GM20000 (cell line): ENCODE data around the gene UPK2.
A peak's percentile ranks its signal among the peaks of the same experiment; 100 is the strongest.
"Not testable (repeated sequence)": the region's sequence is repeated elsewhere in the genome, so short reads cannot be mapped to it uniquely, and the experiment has no call there.

Source experiments
- DNase-seq: peaks from one replicate; pipeline ENCODE4 v3.0.0; 2012; ENCODE audit warnings: low spot score
- CTCF ChIP-seq: IDR thresholded peaks from 2 replicates; pipeline ENCODE4 v1.5.1; 2012; ENCODE audit warnings: mild to moderate bottlenecking, control low read depth; ENCODE audit errors: extremely low read depth, missing control alignments

UPK2 gene

GRCh38 chr11:118971646-118972045, 15.5 kb downstream of the UPK2 start, which contains the start of gene FOXR1:
Gene FOXR1 (plus strand): TSS chr11:118971761. CDS start chr11:118971932, 171 bp downstream.
- no peak for DNase-seq
- TF ChIP-seq CTCF, result no peak

- TF ChIP-seq CTCF, result no peak
- DNase-seq, result peak; percentile 19
Observed at GRCh38 chr11:118973985-118974384, 17.9 kb downstream of the UPK2 start.

GRCh38 chr11:118975771-118976709, 19.9 kb downstream of the UPK2 start:
- no peak for TF ChIP-seq CTCF
- DNase-seq, result no peak

- peak; percentile 15 for DNase-seq
- TF ChIP-seq CTCF, result no peak
Observed at GRCh38 chr11:118979434-118979833, 23.3 kb downstream of the UPK2 start.

- DNase-seq, result peak; percentile 20
Observed at GRCh38 chr11:118980191-118980881, 24.2 kb downstream of the UPK2 start.

GRCh38 chr11:118984337-118984736, 28.2 kb downstream of the UPK2 start:
- not testable (repeated sequence) for DNase-seq

More at GRCh38 chr11:118980191-118980881, 24.2 kb downstream of the UPK2 start:
- no peak for TF ChIP-seq CTCF

GRCh38 chr11:118984825-118985224, 28.7 kb downstream of the UPK2 start:
- no peak for TF ChIP-seq CTCF
- peak; percentile 8 for DNase-seq
